ENCODE data around the gene SUCNR1. TPM values are rescaled to one million over a fixed set of nuclear protein-coding genes. Genes with fewer than 3 reads are reported as not detected.
"Not testable (repeated sequence)": the region's sequence is repeated elsewhere in the genome, so short reads cannot be mapped to it uniquely, and the experiment has no call there.

Gene SUCNR1
- total RNA-seq, 2 donors from 2014 or later, result 0.05 to 0.42 TPM

- intact Hi-C loops (cut with DNase I), result no loop called here
- H3K27ac ChIP-seq, result no peak overlapping the region
Observed at GRCh38 chr3:151864423-151865101, 8.9 kb upstream of the SUCNR1 start.

GRCh38 chr3:151866711-151867410 lies 6.6 kb upstream of the SUCNR1 start:
- Histone ChIP-seq H3K27ac (no peak overlapping the region), H3K27me3 (no peaks in the 10 kb centered on the region), H3K36me3 (no peaks in the 10 kb centered on the region), H3K9ac (ENCODE audit: low read depth in 2 of 2, low read length in 2 of 2) (no peak overlapping the region), H3K4me3 (no peak overlapping the region), H3K9me3 (no peaks in the 10 kb centered on the region), H3K4me1 (no peaks in the 10 kb centered on the region)
- TF ChIP-seq, protein P1, sequence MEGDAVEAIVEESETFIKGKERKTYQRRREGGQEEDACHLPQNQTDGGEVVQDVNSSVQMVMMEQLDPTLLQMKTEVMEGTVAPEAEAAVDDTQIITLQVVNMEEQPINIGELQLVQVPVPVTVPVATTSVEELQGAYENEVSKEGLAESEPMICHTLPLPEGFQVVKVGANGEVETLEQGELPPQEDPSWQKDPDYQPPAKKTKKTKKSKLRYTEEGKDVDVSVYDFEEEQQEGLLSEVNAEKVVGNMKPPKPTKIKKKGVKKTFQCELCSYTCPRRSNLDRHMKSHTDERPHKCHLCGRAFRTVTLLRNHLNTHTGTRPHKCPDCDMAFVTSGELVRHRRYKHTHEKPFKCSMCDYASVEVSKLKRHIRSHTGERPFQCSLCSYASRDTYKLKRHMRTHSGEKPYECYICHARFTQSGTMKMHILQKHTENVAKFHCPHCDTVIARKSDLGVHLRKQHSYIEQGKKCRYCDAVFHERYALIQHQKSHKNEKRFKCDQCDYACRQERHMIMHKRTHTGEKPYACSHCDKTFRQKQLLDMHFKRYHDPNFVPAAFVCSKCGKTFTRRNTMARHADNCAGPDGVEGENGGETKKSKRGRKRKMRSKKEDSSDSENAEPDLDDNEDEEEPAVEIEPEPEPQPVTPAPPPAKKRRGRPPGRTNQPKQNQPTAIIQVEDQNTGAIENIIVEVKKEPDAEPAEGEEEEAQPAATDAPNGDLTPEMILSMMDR (IDR thresholded peaks at IDR 0.05), result no peak
- no peak for DNase-seq
- intact Hi-C loops (cut with DNase I), result no loop called here

More at GRCh38 chr3:151864423-151865101, 8.9 kb upstream of the SUCNR1 start:
- H3K4me3 ChIP-seq, result no peak overlapping the region
- TF ChIP-seq, protein P1 (IDR thresholded peaks at IDR 0.05), result no peak
- no peaks in the 10 kb centered on the region for H3K9me3 ChIP-seq
- no peak overlapping the region for H3K9ac ChIP-seq (ENCODE audit: low read depth in 2 of 2, low read length in 2 of 2)
- no peaks in the 10 kb centered on the region for H3K4me1 ChIP-seq
- H3K36me3 ChIP-seq, result no peaks in the 10 kb centered on the region
- DNase-seq, result no peak
- H3K27me3 ChIP-seq, result no peaks in the 10 kb centered on the region

- no peak for DNase-seq
- H3K9me3 ChIP-seq, result no peaks in the 10 kb centered on the region
- H3K27me3 ChIP-seq, result no peaks in the 10 kb centered on the region
- no peak overlapping the region for H3K27ac ChIP-seq
- H3K9ac ChIP-seq (ENCODE audit: low read depth in 2 of 2, low read length in 2 of 2), result no peak overlapping the region
- TF ChIP-seq, protein P1 (IDR thresholded peaks at IDR 0.05), result no peak
- H3K4me3 ChIP-seq, result no peak overlapping the region
- no peaks in the 10 kb centered on the region for H3K36me3 ChIP-seq
- intact Hi-C loops (cut with DNase I), result no loop called here
- H3K4me1 ChIP-seq, result no peaks in the 10 kb centered on the region
Observed at GRCh38 chr3:151867666-151868065, 5.8 kb upstream of the SUCNR1 start.

GRCh38 chr3:151869181-151869580 lies 4.3 kb upstream of the SUCNR1 start:
- intact Hi-C loops (cut with DNase I), result no loop called here

DNA sequence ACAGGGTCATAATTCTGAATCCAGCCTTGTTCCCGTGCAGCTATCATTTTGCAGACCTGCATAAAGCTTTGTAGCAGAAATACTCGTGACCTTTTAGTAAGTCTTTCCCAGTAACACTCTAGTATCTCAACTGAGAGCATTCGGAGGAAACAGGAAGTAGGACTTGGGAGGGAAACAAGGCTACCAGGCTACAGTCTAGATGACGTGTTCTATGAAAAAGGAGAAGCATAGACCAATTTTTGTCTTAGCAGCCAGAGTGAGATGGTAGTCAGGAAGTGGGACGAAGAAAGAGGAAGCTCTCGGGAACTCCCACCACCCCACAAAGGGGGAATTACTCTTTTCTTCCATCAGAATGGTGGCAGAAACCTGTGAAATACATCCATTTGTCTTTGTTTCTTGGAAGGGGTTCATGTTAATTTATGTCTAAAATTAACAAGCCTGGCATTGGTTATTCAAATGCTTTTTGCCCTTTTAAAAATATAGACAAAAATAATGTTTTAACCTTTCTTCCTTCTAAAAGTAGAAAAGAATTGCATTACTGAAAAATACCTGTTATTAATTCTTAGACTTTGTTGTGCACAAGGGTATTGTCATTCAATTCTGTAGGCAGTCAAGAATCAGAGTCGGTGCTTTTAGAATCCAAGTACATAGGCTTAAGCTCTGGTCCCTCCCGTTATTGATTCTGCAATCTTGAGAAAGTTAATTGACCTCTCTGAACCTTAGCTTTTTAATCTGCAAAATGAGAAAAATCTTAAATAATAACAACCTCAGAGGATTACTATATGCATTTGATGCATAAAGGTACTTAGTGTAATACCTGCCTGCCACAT lies 1.6 kb upstream of the SUCNR1 start:
- H3K27ac ChIP-seq, result peak overlapping the region; percentile 9
- DNase-seq, result no peak
- H3K9ac ChIP-seq (ENCODE audit: low read depth in 2 of 2, low read length in 2 of 2), result no peak overlapping the region
- intact Hi-C loops (cut with DNase I), result no loop called here
- no peaks in the 10 kb centered on the region for H3K9me3 ChIP-seq
- H3K36me3 ChIP-seq, result no peaks in the 10 kb centered on the region
- H3K4me3 ChIP-seq, result no peak overlapping the region
- H3K4me1 ChIP-seq, result no peaks in the 10 kb centered on the region
- H3K27me3 ChIP-seq, result no peaks in the 10 kb centered on the region
- TF ChIP-seq, protein P1 (IDR thresholded peaks at IDR 0.05), result no peak

More at GRCh38 chr3:151869181-151869580, 4.3 kb upstream of the SUCNR1 start:
- Histone ChIP-seq H3K36me3 (no peaks in the 10 kb centered on the region), H3K4me3 (no peak overlapping the region), H3K9ac (ENCODE audit: low read depth in 2 of 2, low read length in 2 of 2) (no peak overlapping the region), H3K27ac (no peak overlapping the region), H3K4me1 (no peaks in the 10 kb centered on the region), H3K27me3 (no peaks in the 10 kb centered on the region), H3K9me3 (no peaks in the 10 kb centered on the region)
- DNase-seq, result no peak
- TF ChIP-seq, protein P1 (IDR thresholded peaks at IDR 0.05), result no peak

GRCh38 chr3:151874079-151874478 lies 636 bp downstream of the SUCNR1 start:
- intact Hi-C loops (cut with DNase I); H3K4me3 ChIP-seq; H3K36me3 ChIP-seq; H3K9ac ChIP-seq (ENCODE audit: low read depth in 2 of 2, low read length in 2 of 2); DNase-seq; H3K27me3 ChIP-seq; H3K4me1 ChIP-seq; H3K9me3 ChIP-seq; H3K27ac ChIP-seq: not testable (repeated sequence)

All from colonic mucosa (tissue), 4 donors.